Measurements from ENCODE around the gene CUX1.

Gene CUX1

DNA sequence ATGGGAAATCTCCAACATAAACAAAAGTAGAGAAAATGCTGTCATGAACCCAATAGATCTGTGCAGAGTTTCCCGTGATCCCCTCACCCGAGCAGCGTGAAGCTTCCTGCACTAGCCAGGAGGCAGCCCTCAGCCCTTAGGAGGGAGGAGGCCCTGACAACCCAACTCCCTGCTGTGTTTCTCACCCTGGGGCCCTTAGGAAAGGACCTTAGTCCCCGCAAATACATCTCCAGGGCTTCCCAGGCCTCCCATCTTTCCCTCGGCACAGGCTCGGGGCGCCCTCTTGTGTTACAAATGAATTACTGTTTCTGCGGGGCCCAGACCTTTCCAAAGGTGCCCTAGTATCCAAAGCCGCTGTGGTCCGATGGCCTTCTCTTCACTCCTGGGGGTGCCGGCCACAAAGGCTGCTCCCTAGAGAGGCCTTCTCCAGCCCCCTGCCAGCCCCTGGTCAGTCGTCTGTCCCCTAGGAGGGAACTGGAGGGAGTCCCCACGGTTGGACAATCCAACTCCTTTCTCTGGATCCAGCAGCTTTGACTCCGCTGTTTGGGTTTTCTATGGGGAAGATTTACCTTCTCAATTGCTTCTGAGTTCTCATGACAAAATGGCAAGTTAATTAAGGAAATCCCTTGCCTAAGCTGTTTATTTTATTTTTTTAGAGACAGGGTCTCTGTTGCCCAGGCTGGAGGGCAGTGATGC is 419.3 kb downstream of the CUX1 start:
- Mint-ChIP-seq H3K4me3 (no peak overlapping the region), H3K36me3 (peaks cover 2% of the 10 kb centered on the region), H3K27ac (no peak overlapping the region), H3K4me1 (ENCODE audit: low read depth) (no peaks in the 10 kb centered on the region), H3K27me3 (no peaks in the 10 kb centered on the region), H3K9me3 (ENCODE audit: low read depth) (no peaks in the 10 kb centered on the region)

GRCh38 chr7:102239206-102239820 is 421.9 kb downstream of the CUX1 start:
- Mint-ChIP-seq H3K9me3 (ENCODE audit: low read depth) (no peaks in the 10 kb centered on the region), H3K36me3 (no peaks in the 10 kb centered on the region), H3K27me3 (no peaks in the 10 kb centered on the region), H3K4me3 (no peak overlapping the region), H3K27ac (no peak overlapping the region), H3K4me1 (ENCODE audit: low read depth) (no peaks in the 10 kb centered on the region)

DNA sequence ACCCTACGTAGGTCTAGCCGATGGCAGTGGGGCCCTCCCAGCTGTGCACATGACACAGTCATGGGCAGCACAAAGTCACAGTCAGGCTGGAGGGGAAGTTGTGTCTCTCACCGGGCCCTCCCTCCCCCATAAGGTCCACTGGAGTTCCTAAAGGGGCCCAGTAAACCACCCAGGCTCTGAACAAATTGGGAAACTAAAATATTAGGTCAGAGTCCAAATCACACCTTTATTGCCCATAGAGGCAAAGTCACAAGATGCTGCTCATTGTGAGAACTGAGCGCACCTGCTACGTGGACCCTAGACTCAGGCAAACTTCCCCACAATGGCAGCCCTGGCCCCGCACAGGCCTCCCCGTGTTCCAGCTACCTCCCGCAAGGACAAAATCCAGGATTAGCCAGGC is 424.0 kb downstream of the CUX1 start:
- Mint-ChIP-seq H3K9me3 (ENCODE audit: low read depth) (no peaks in the 10 kb centered on the region), H3K27ac (no peak overlapping the region), H3K27me3 (no peaks in the 10 kb centered on the region), H3K36me3 (no peaks in the 10 kb centered on the region), H3K4me3 (no peak overlapping the region), H3K4me1 (ENCODE audit: low read depth) (no peaks in the 10 kb centered on the region)

DNA sequence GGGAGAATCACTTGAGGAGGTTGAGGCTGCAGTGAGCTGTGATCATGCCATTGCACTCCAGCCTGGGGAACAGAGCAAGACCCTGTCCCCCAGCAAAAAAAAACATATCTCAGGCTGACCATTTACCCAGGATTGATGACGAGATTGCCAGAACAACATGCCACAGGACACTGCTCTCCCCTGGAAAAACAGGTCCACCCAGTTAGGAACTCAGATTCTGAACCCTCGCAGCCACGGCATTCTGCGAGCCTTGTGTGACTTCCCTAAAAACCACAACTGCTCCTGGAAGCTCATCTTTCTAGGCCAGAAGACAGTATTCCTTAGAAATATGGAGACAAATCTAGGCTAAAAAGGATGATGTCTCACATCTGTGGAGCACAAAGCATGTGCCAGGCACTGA is 427.2 kb downstream of the CUX1 start:
- Mint-ChIP-seq H3K36me3 (no peaks in the 10 kb centered on the region), H3K4me3 (no peak overlapping the region)

GRCh38 chr7:102248081-102248455 is 430.6 kb downstream of the CUX1 start:
- H3K4me3 Mint-ChIP-seq, result no peak overlapping the region
- no peaks in the 10 kb centered on the region for H3K36me3 Mint-ChIP-seq
- no peaks in the 10 kb centered on the region for H3K9me3 Mint-ChIP-seq (ENCODE audit: low read depth)
- H3K27ac Mint-ChIP-seq, result no peak overlapping the region
- no peaks in the 10 kb centered on the region for H3K27me3 Mint-ChIP-seq
- no peaks in the 10 kb centered on the region for H3K4me1 Mint-ChIP-seq (ENCODE audit: low read depth)

More for the DNA sequence above, 427.2 kb downstream of the CUX1 start:
- Mint-ChIP-seq H3K4me1 (ENCODE audit: low read depth) (no peaks in the 10 kb centered on the region), H3K27me3 (no peaks in the 10 kb centered on the region), H3K9me3 (ENCODE audit: low read depth) (no peaks in the 10 kb centered on the region), H3K27ac (no peak overlapping the region)

- no peak overlapping the region for H3K4me3 Mint-ChIP-seq
- H3K27me3 Mint-ChIP-seq, result no peaks in the 10 kb centered on the region
- H3K36me3 Mint-ChIP-seq, result no peaks in the 10 kb centered on the region
- no peak overlapping the region for H3K27ac Mint-ChIP-seq
- no peaks in the 10 kb centered on the region for H3K4me1 Mint-ChIP-seq (ENCODE audit: low read depth)
- H3K9me3 Mint-ChIP-seq (ENCODE audit: low read depth), result no peaks in the 10 kb centered on the region
Observed at GRCh38 chr7:102248456-102249395, 431.3 kb downstream of the CUX1 start.

GRCh38 chr7:102251531-102252365 is 434.3 kb downstream of the CUX1 start:
- no peaks in the 10 kb centered on the region for H3K4me1 Mint-ChIP-seq (ENCODE audit: low read depth)
- no peaks in the 10 kb centered on the region for H3K36me3 Mint-ChIP-seq
- H3K4me3 Mint-ChIP-seq, result no peak overlapping the region
- H3K27me3 Mint-ChIP-seq, result no peaks in the 10 kb centered on the region
- H3K9me3 Mint-ChIP-seq (ENCODE audit: low read depth), result no peaks in the 10 kb centered on the region
- H3K27ac Mint-ChIP-seq, result no peak overlapping the region

- Mint-ChIP-seq H3K4me3 (no peak overlapping the region), H3K4me1 (ENCODE audit: low read depth) (no peaks in the 10 kb centered on the region), H3K27ac (no peak overlapping the region), H3K27me3 (no peaks in the 10 kb centered on the region), H3K36me3 (no peaks in the 10 kb centered on the region), H3K9me3 (ENCODE audit: low read depth) (no peaks in the 10 kb centered on the region)
Observed at GRCh38 chr7:102252366-102252982, 435.0 kb downstream of the CUX1 start.

DNA sequence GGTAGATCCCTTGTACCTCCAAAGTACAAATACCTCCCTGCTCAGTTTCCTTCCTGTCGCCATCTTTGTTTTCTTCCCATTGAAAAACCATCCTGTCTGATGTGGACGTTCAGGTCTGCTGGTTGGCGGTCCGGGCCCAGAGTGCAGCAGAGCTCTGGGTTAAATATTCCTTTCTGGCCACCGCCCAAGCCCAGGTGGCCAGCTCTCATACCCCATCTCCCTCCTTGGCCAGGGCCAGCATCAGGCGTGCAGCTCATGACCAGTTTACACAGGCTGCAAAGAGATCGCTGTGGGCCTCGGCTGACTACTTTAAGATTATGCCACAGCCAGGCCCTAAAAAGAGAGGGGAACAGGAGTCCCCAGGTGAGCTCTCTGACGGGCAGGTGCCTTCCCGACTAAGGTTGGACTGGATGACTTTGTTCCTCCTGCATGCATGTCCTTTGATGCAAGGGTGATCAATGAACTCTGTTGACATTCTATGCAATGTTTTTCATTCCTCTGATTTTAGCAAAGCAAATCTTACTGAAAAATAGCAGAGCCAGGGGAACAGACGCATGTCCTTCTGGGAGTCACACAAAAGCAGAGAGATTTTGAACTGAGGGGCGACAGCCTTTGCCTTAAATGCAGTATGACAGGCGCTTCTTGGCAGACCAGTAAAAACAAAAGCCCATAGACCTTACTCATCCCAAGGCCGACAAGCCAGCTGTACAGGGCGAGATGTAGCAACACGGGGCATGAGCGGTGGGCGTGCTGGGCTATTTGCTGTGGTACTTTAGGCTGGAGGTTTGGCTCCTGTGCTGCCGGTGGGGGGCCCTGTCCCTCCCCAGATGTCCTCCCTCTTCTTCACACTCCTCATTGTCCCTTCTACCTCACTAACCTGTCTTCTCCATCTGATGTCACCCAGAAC is 435.9 kb downstream of the CUX1 start:
- Mint-ChIP-seq H3K36me3 (no peaks in the 10 kb centered on the region), H3K27ac (no peak overlapping the region), H3K4me1 (ENCODE audit: low read depth) (no peaks in the 10 kb centered on the region), H3K27me3 (no peaks in the 10 kb centered on the region), H3K4me3 (no peak overlapping the region), H3K9me3 (ENCODE audit: low read depth) (no peaks in the 10 kb centered on the region)

DNA sequence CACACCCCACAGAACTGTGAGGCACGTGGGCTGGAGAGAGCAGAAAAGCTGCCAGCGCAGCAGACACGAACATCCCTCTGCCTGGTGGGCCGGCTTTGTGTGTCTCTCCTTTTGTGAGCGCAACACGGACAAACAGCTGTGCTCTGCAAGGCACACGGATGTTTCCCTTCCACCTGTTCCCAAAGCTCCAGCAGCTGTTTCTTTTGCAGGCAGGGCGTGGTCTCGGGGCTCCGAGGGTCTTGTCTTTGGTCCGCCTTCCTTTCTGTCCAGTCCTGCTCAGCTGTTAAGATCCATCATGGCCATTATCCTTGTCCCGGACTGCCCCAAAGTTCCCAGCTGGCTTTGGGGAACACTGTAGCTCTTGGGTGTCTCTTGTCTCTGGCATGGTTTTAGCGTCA is 436.5 kb downstream of the CUX1 start:
- H3K4me3 Mint-ChIP-seq, result no peak overlapping the region

DNA sequence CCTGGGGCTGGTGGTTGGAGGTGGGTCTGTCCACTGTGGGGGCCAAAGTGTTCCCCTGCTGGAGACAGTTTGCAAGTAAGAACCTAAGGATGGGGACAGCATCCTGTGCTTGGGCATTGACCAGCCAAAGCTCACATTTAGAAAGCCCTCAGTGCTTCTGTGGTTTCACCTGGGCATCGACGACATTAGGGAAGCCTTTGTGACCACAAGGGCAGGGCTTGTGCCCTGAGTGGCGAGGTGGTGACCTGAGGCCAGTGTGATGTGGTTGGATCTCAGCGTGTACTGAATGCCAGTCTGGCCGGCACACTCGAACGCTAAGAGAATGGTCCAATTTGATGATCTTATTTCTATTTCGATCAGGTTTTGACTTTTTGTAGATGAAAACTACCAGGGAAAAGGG is 437.1 kb downstream of the CUX1 start:
- no peaks in the 10 kb centered on the region for H3K27me3 Mint-ChIP-seq
- H3K9me3 Mint-ChIP-seq (ENCODE audit: low read depth), result no peaks in the 10 kb centered on the region
- H3K4me3 Mint-ChIP-seq, result no peak overlapping the region
- H3K27ac Mint-ChIP-seq, result no peak overlapping the region
- no peaks in the 10 kb centered on the region for H3K36me3 Mint-ChIP-seq
- H3K4me1 Mint-ChIP-seq (ENCODE audit: low read depth), result no peaks in the 10 kb centered on the region

More for the DNA sequence above, 436.5 kb downstream of the CUX1 start:
- no peaks in the 10 kb centered on the region for H3K9me3 Mint-ChIP-seq (ENCODE audit: low read depth)
- H3K27me3 Mint-ChIP-seq, result no peaks in the 10 kb centered on the region
- no peak overlapping the region for H3K27ac Mint-ChIP-seq
- H3K36me3 Mint-ChIP-seq, result no peaks in the 10 kb centered on the region
- no peaks in the 10 kb centered on the region for H3K4me1 Mint-ChIP-seq (ENCODE audit: low read depth)

- no peaks in the 10 kb centered on the region for H3K4me1 Mint-ChIP-seq (ENCODE audit: low read depth)
- H3K27me3 Mint-ChIP-seq, result no peaks in the 10 kb centered on the region
- no peaks in the 10 kb centered on the region for H3K9me3 Mint-ChIP-seq (ENCODE audit: low read depth)
- no peak overlapping the region for H3K4me3 Mint-ChIP-seq
- no peaks in the 10 kb centered on the region for H3K36me3 Mint-ChIP-seq
- H3K27ac Mint-ChIP-seq, result no peak overlapping the region
Observed at GRCh38 chr7:102255501-102255900, 438.1 kb downstream of the CUX1 start.

- Mint-ChIP-seq H3K4me1 (ENCODE audit: low read depth) (no peaks in the 10 kb centered on the region), H3K4me3 (no peak overlapping the region), H3K27me3 (no peaks in the 10 kb centered on the region), H3K27ac (no peak overlapping the region), H3K9me3 (ENCODE audit: low read depth) (no peaks in the 10 kb centered on the region), H3K36me3 (no peaks in the 10 kb centered on the region)
Observed at GRCh38 chr7:102255916-102256315, 438.5 kb downstream of the CUX1 start.

Measured in activated naive CD8-positive, alpha-beta T cell (primary cell).